Stimulated activated naive B cell treated with anti-CD40 and anti-IgM and Interleukin-4, amounts not matched to agents 10 μg/mL and 1 μg/mL and 100 μg/mL, for 72 hours (primary cell): ENCODE results near the gene CCDC120.
A peak's percentile ranks its signal among the peaks of the same experiment; 100 is the strongest.

Experiments
- ATAC-seq, 2 donors: fragments of 150-1000 bp; cut with Tn5 transposase; replicated peaks; 2 replicates each; pipeline ENCODE4 v1.10.0; 2021; ENCODE audit warnings: moderate library complexity in 1 of 2
- DNase-seq: peaks from one replicate; pipeline ENCODE4 v3.0.0; 2021
- H3K27ac Mint-ChIP-seq: one replicate; pipeline ENCODE4 v1.8.0; 2022; ENCODE audit warnings: mild to moderate bottlenecking, mixed read lengths
- H3K27me3 Mint-ChIP-seq, 2 donors: one replicate each; pipeline ENCODE4 v1.8.0; 2022; ENCODE audit warnings: mixed read lengths in 2 of 2
- H3K36me3 Mint-ChIP-seq, 2 donors: one replicate each; pipeline ENCODE4 v1.8.0; 2022; ENCODE audit warnings: mixed read lengths in 2 of 2, mild to moderate bottlenecking in 1 of 2
- H3K4me1 Mint-ChIP-seq, 2 donors: one replicate each; pipeline ENCODE4 v1.8.0; 2022; ENCODE audit warnings: mixed read lengths in 2 of 2, mild to moderate bottlenecking in 1 of 2
- H3K4me3 Mint-ChIP-seq, 2 donors: one replicate each; pipeline ENCODE4 v1.8.0; 2022; ENCODE audit warnings: mild to moderate bottlenecking in 2 of 2, mixed read lengths in 2 of 2, moderate library complexity in 1 of 2
- H3K9me3 Mint-ChIP-seq, 2 donors: one replicate each; pipeline ENCODE4 v1.8.0; 2022; ENCODE audit warnings: mixed read lengths in 2 of 2, mild to moderate bottlenecking in 1 of 2

CCDC120 gene

GRCh38 chrX:49101629-49101984 is 42.8 kb downstream of the CCDC120 start:
- Mint-ChIP-seq H3K27me3 (no peaks in the 10 kb centered on the region), H3K9me3 (no peaks in the 10 kb centered on the region), H3K36me3 (peaks cover 1 to 3% of the 10 kb centered on the region in 2 donors), H3K4me3 (peak overlapping the region; percentile 87 to 92), H3K4me1 (peaks cover 6 to 14% of the 10 kb centered on the region in 2 donors), H3K27ac (peak overlapping the region; percentile 92)
- ATAC-seq (peak; percentile 1), DNase-seq (no peak)

GRCh38 chrX:49102190-49102589 is 43.4 kb downstream of the CCDC120 start:
- Mint-ChIP-seq H3K27ac (no peak overlapping the region), H3K27me3 (no peaks in the 10 kb centered on the region), H3K36me3 (peaks cover 3 to 4% of the 10 kb centered on the region in 2 donors), H3K4me3 (peak overlapping the region; percentile 87 to 92), H3K9me3 (no peaks in the 10 kb centered on the region), H3K4me1 (peaks cover 6 to 14% of the 10 kb centered on the region in 2 donors)
- no peak for DNase-seq
- no peak for ATAC-seq

- Mint-ChIP-seq H3K27ac (no peak overlapping the region), H3K4me1 (peaks cover 6 to 14% of the 10 kb centered on the region in 2 donors), H3K36me3 (peaks cover 3 to 4% of the 10 kb centered on the region in 2 donors), H3K4me3 (no peak overlapping the region), H3K9me3 (no peaks in the 10 kb centered on the region), H3K27me3 (no peaks in the 10 kb centered on the region)
- no peak for ATAC-seq
- DNase-seq: no peak
These were observed 44.8 kb downstream of the CCDC120 start for GRCh38 chrX:49103637-49104036.

- Mint-ChIP-seq H3K9me3 (no peaks in the 10 kb centered on the region), H3K4me3 (no peak overlapping the region), H3K4me1 (peaks cover 6 to 11% of the 10 kb centered on the region in 2 donors), H3K36me3 (peaks cover 9 to 10% of the 10 kb centered on the region in 2 donors), H3K27ac (no peak overlapping the region), H3K27me3 (no peaks in the 10 kb centered on the region)
- ATAC-seq (no peak), DNase-seq (no peak)
These were observed 47.5 kb downstream of the CCDC120 start for GRCh38 chrX:49106296-49106695.

- ATAC-seq: peak; percentile 41 to 50
- Mint-ChIP-seq H3K27me3 (no peaks in the 10 kb centered on the region), H3K27ac (no peak overlapping the region), H3K36me3 (peaks cover 6 to 10% of the 10 kb centered on the region in 2 donors), H3K9me3 (no peaks in the 10 kb centered on the region), H3K4me1 (peaks cover under 1 to 4% of the 10 kb centered on the region in 2 donors), H3K4me3 (no peak overlapping the region)
- no peak for DNase-seq
These were observed 48.1 kb downstream of the CCDC120 start for GRCh38 chrX:49106930-49107329.

- Mint-ChIP-seq H3K27me3 (no peaks in the 10 kb centered on the region), H3K27ac (no peak overlapping the region), H3K9me3 (no peaks in the 10 kb centered on the region), H3K4me3 (no peak overlapping the region), H3K36me3 (peaks cover 10 to 12% of the 10 kb centered on the region in 2 donors), H3K4me1 (no peaks in the 10 kb centered on the region)
- no peak for DNase-seq
- ATAC-seq: no peak
These were observed 49.8 kb downstream of the CCDC120 start for GRCh38 chrX:49108641-49109040.

GRCh38 chrX:49110417-49110816 is 51.6 kb downstream of the CCDC120 start:
- Mint-ChIP-seq H3K9me3 (no peaks in the 10 kb centered on the region), H3K27ac (no peak overlapping the region)
- DNase-seq: no peak

GRCh38 chrX:49111791-49112190 is 53.0 kb downstream of the CCDC120 start:
- no peak for ATAC-seq
- Mint-ChIP-seq H3K4me1 (no peaks in the 10 kb centered on the region), H3K36me3 (peaks cover 17% of the 10 kb centered on the region in 2 donors), H3K27me3 (no peaks in the 10 kb centered on the region), H3K4me3 (no peak overlapping the region), H3K27ac (no peak overlapping the region), H3K9me3 (no peaks in the 10 kb centered on the region)
- DNase-seq: no peak

More at GRCh38 chrX:49110417-49110816, 51.6 kb downstream of the CCDC120 start:
- no peaks in the 10 kb centered on the region for H3K4me1 Mint-ChIP-seq
- H3K4me3 Mint-ChIP-seq: no peak overlapping the region
- H3K27me3 Mint-ChIP-seq: no peaks in the 10 kb centered on the region
- H3K36me3 Mint-ChIP-seq: peaks cover 10 to 12% of the 10 kb centered on the region in 2 donors
- no peak for ATAC-seq

GRCh38 chrX:49116076-49116475 is 57.3 kb downstream of the CCDC120 start:
- Mint-ChIP-seq H3K36me3 (peaks cover 15 to 24% of the 10 kb centered on the region in 2 donors), H3K4me1 (peaks cover 4 to 6% of the 10 kb centered on the region in 2 donors), H3K27me3 (no peaks in the 10 kb centered on the region), H3K27ac (no peak overlapping the region), H3K9me3 (no peaks in the 10 kb centered on the region), H3K4me3 (no peak overlapping the region)
- DNase-seq (no peak), ATAC-seq (no peak)

GRCh38 chrX:49116716-49117115 is 57.9 kb downstream of the CCDC120 start:
- Mint-ChIP-seq H3K9me3 (no peaks in the 10 kb centered on the region), H3K27ac (no peak overlapping the region), H3K4me3 (no peak overlapping the region)

GRCh38 chrX:49117581-49117980 is 58.8 kb downstream of the CCDC120 start:
- no peaks in the 10 kb centered on the region for H3K9me3 Mint-ChIP-seq
- no peaks in the 10 kb centered on the region for H3K27me3 Mint-ChIP-seq
- peaks cover 13 to 16% of the 10 kb centered on the region in 2 donors for H3K4me1 Mint-ChIP-seq
- ATAC-seq (no peak), DNase-seq (no peak)
- no peak overlapping the region for H3K27ac Mint-ChIP-seq
- no peak overlapping the region for H3K4me3 Mint-ChIP-seq
- peaks cover 16 to 25% of the 10 kb centered on the region in 2 donors for H3K36me3 Mint-ChIP-seq

More at GRCh38 chrX:49116716-49117115, 57.9 kb downstream of the CCDC120 start:
- ATAC-seq: no peak
- no peak for DNase-seq
- Mint-ChIP-seq H3K36me3 (peaks cover 16 to 27% of the 10 kb centered on the region in 2 donors), H3K27me3 (no peaks in the 10 kb centered on the region), H3K4me1 (peaks cover 7 to 8% of the 10 kb centered on the region in 2 donors)
